Hematopoietic multipotent progenitor cell treated with erythropoietin and hydrocortisone succinate and interleukin-3 and kit ligand, for 17 days (in vitro differentiated cells): Measurements from ENCODE around the gene TCHP.
A peak's percentile ranks its signal among the peaks of the same experiment; 100 is the strongest.
"Not testable (repeated sequence)": the region's sequence is repeated elsewhere in the genome, so short reads cannot be mapped to it uniquely, and the experiment has no call there.

Experiments used
- DNase-seq: peaks from one replicate; pipeline ENCODE4 v3.0.0-alpha.2; 2015; ENCODE audit warnings: low spot score

The TCHP gene

GRCh38 chr12:109910254-109910968, 10.3 kb downstream of the TCHP start:
- DNase-seq: no peak

DNA sequence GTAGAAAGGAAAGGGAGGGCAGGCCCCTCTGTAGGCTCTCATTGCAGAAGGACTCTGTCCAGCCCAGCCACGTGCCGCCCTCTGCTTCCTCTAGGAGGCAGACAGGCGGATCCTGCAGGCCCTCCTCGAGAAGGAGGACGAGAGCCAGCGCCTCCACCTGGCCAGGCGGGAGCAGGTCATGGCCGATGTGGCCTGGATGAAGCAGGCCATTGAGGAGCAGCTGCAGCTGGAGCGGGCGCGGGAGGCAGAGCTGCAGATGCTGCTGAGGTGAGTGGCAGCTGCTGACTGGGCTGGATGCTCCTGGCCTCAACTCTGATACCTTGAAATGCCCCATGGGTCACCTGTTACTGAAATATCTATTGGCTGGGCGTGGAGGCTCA, 10.9 kb downstream of the TCHP start:
- DNase-seq: no peak

GRCh38 chr12:109912855-109913321, 12.8 kb downstream of the TCHP start:
- DNase-seq: no peak

GRCh38 chr12:109914461-109914860, 14.4 kb downstream of the TCHP start:
- DNase-seq: no peak

GRCh38 chr12:109915171-109916040, 15.3 kb downstream of the TCHP start:
- DNase-seq: no peak

DNA sequence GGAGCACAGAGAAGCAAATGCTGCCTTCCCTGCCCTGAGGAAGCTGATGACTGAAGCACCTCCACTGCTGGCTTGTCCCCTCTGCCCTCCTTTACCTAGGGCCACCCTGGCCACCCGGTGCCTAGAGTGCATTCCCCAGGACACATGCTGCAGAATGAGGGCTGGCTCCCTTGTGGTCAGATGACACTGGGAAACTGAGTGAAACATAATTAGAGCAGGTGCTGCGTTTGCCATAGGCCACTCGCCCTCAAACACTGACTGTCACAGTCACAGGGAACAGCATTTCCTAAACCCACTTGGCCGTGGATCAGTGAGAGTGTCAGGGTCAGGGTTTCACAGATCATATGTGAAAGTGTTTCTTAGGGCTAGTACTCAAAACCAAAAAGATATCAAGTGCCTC, 16.0 kb downstream of the TCHP start:
- no peak for DNase-seq

- DNase-seq: no peak
Measured at GRCh38 chr12:109919456-109919855, 19.4 kb downstream of the TCHP start.

DNA sequence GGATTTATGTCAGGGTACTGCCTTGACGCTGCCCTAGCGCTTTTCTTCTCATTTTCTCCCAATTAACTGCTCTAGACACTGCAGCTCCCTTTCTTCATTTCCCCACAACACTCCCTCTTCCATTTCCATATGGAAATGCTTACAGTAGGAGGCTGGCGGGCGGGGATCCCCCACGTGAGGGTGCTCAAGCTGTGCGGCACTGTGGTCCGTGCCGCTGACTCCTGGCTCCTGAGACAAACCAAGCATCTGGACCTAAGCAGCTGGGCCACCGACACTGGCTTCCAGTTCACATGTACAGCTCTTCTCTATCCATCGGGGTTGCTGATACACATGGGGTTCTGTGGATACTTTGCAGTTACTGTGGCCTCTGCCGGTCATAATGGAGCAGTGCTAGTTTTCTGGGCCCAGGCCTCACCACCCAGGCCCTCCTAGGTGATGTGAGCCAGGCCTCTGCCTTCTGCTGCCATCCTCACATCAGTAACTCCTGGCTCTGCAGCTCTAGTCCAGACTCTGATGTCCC, 20.2 kb downstream of the TCHP start:
- no peak for DNase-seq

DNA sequence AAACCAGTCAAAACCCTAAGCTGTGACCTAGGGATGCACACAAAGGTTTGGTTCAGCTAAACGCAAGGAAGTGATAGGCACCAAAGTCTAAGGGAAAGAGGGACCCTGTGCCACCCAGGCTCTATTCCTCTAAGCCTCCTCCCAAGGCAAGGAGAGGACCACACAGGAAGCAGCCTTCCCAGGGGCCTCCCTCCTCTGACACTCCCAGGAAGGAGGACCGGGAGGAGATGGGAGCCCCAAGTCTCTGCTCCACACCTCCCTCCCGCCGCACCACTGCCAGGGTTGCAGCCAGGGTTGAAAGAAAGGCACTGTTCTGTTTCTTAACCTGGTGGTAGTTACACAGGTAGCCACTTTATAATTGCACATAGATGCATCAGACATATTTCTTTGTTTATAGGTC, 21.9 kb downstream of the TCHP start:
- no peak for DNase-seq

GRCh38 chr12:109923038-109923437, 23.0 kb downstream of the TCHP start:
- no peak for DNase-seq

GRCh38 chr12:109923481-109924245, 23.6 kb downstream of the TCHP start:
- DNase-seq: no peak

- DNase-seq: no peak
Measured at GRCh38 chr12:109925185-109925840, 25.2 kb downstream of the TCHP start.

DNA sequence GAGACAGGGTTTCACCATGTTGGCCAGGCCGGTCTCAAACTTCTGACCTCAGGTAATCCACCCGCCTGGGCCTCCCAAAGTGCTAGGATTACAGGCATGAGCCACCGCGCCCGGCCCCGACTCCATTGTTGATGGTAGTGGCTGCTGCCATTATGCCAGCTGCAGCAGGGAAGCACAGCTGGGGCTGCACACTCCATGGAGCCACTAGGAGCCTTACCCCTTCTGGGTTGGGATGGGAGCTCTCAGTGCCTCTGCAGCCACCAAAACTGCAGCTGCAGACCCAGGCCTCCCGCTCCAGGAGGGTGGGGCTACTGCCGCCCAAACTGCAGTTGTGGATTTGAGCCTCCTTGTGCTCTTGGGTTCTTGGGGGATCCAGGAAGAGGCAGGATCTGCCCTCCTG, 25.9 kb downstream of the TCHP start:
- DNase-seq: no peak

DNA sequence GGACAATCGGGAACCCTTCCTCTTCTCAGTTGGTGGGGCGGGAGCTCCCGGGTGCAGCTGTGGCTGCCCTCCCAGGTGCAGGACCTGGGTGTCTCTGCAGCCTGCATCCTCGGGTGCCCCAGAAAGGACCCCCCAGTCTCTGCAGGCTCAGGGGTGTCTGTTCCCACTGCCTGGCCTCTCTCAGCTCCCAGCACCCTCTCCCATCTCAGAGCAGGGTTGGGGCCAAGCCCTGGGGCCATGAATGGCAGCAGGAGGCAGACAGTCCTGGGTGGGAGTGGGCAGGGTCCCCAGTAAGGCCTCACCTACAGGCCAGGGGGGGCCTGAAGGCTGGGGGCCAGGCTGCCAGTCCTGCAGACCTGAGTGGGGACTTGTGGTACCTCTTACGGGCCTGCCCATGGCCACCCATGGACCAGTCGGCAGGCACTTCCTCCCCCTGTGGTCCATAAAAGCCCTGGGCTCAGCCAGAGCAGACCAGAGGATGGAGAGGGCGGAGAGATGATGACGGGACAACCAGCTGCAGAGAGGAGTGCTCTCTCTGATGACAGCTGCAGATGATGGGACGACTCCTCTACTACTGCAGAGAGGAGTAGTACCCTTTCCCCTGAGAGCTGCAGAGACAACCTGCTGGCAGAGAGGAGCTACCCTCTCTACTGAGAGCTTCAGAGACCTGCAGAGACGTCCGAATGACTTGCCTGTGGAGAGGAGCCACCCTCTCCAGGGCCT, 26.6 kb downstream of the TCHP start:
- DNase-seq: no peak

- peak; percentile 47 for DNase-seq
Measured at GRCh38 chr12:109927622-109928021, 27.5 kb downstream of the TCHP start.

GRCh38 chr12:109928058-109928656, 28.1 kb downstream of the TCHP start:
- DNase-seq: no peak

DNA sequence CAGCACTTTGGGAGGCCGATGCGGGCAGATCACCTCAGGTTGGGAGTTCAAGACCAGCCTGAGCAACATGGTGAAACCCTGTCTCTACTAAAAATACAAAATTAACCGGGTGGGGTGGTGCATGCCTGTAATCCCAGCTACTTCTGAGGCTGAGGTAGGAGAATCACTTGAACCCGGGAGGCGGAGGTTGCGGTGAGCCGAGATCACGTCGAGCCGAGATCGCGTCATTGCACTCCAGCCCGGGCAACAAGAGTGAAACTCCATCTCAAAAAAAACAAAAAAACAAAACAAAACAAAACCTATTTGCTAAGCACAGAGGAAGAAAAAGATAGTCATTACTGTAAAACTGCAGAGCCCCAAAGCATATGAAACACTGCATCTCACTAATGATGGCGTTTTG, 29.3 kb downstream of the TCHP start:
- not testable (repeated sequence) for DNase-seq

DNA sequence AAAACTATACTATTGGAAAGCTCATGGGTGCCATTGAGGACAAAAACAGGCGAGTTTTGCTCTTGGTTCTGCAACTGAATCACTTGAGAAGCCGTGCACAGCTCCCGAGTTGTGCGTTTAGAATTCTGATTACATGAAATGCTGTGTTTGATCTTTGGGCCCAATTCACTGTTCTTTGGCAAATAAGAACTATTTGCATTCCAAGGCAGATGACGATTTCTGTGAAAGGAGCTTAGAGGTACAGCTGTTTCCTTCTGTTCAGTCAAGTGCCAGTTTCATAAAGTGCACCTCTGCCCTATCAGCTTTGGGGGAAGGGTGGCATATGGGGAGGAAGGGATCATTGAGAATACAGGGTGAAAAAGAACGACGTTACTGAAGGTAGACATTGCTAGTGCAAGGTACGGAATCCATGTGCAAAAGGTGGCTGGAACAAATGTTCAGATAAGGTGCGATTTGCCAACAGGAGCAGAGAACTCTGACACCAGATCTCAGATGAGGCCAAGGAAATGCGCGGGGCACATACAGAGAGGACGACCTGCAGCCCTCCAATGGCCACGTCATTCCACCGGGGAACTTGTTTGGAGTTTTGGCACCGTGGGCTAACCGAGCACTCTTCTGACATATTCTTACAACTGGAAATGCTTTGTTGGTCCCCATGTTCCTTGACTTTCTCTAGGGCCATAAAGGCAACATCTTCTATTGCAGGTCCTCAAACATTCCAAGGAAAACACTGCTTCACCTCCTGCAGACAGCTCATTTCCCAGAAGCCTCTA, 30.1 kb downstream of the TCHP start:
- no peak for DNase-seq

DNA sequence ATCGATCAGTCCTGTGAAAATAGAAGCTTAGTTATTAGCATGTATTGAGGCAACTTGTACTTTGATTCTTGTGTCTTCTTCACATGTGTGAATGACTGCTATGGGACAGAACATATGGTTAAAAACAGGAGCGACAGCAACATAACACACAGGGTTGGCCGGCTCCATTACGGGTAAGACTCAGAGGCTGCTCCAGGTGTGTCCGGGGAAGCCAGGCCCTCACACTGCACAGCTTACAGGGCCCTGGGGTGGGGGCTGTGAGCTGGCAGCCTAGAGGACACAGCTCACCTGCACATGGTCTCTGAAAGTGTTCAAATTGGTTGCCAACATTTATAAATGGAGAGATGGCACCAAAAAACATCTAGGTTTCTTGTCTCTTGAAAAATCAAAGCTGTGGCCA, 31.1 kb downstream of the TCHP start:
- DNase-seq: no peak
